Stimulated activated CD4-positive, alpha-beta T cell treated with anti-CD3 and anti-CD28 coated beads, Interleukin-4, amount 100 ng/mL, for 1 hour (primary cell): Measurements from ENCODE around the gene HOXD13.

Source experiments
- DNase-seq: peaks from one replicate; pipeline ENCODE4 v3.0.0-alpha.2; 2020

HOXD13 gene

GRCh38 chr2:176081376-176081836, 11.1 kb upstream of the HOXD13 start:
- no peak for DNase-seq

- DNase-seq = no peak
These were observed 10.5 kb upstream of the HOXD13 start for GRCh38 chr2:176081837-176082524.

DNA sequence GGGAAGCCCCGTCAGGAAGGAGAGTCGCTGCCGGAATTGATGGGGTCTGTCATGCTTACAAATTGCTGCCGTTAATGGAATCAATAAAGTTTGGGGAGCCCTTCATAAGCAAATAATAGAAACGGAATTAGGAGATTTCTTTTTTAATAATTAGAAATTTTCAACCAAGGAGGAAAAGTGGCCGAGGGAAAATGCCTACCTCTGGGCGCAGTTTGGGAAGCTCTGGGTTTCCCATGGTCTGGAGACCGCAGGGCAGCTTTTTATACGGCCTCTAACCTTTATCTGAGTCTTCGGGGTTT, 10.0 kb upstream of the HOXD13 start:
- DNase-seq = no peak

GRCh38 chr2:176082824-176083751, 9.4 kb upstream of the HOXD13 start:
- no peak for DNase-seq

DNA sequence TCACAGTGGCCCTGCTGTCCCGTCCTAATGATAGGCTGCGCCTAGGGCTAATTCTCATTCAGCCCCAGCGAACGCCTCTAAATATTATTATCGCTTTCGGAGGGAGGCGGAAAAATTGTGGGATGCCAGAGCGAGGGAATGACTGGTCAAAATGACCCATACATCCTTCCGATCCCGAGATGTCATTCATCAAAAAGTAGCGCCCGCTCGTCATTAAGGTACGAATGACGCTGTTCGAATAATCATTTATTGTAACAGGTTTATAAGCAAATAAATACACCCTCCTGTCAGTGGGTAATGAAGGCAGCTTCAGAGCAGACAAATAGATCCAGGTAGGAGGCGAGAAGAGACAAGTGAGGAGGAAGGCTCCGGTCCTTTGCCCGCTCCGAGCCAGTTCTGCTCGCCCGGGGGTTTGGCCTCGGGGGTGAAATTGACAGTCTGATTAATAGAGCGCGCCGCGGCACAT, 8.7 kb upstream of the HOXD13 start, which contains the start of gene EVX2:
Gene EVX2, minus strand, starts transcription at position 167 of the 466 bp plus-strand sequence. CDS start 186 bp downstream, outside the sequence.
- DNase-seq = no peak

GRCh38 chr2:176084611-176085119, 7.9 kb upstream of the HOXD13 start:
- no peak for DNase-seq

- DNase-seq = no peak
These were observed 7.3 kb upstream of the HOXD13 start for GRCh38 chr2:176085120-176085788.

DNA sequence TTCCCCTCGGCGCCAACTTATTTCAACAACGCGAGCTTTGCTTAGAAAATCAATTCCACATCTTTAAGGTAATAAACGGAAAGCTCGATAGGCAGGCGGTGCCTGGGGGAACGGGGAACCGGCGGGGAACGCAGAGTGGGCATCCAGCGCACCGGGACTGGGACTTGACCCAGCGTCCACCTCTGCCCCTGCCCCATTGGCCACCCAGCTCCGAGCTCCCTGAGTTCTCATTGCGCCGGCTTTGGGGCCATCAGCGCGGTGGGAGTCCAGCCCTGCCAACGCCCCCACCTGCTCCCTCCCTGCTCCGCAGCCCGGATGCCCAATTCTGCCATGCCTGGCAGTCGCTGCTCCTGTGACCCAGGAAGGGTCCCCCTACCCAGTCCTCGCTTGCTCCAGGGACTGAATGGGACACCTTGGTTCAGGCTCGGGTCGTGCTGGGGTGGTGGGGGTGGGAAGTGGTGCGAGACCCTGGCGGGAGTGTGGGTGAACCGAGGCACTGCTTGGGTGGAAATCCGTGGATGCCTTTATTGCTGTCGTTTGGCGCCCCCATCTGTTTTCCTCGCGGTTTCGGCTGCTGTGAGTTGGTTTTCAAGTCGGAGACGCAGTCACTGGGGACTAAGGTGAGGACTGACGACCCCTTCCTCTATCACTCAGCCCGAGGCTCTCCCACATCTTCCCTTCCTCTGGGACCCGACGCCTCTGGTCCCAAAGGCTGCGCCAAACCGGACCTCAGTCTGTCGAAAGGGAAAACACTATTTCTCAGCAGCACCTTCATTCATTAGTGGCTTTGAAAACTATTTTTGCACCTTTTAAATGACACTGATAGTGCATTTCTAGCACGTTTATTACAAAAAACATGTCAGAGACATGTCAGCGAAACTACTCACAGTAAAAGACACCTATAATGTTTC, 6.4 kb upstream of the HOXD13 start:
- DNase-seq = no peak

DNA sequence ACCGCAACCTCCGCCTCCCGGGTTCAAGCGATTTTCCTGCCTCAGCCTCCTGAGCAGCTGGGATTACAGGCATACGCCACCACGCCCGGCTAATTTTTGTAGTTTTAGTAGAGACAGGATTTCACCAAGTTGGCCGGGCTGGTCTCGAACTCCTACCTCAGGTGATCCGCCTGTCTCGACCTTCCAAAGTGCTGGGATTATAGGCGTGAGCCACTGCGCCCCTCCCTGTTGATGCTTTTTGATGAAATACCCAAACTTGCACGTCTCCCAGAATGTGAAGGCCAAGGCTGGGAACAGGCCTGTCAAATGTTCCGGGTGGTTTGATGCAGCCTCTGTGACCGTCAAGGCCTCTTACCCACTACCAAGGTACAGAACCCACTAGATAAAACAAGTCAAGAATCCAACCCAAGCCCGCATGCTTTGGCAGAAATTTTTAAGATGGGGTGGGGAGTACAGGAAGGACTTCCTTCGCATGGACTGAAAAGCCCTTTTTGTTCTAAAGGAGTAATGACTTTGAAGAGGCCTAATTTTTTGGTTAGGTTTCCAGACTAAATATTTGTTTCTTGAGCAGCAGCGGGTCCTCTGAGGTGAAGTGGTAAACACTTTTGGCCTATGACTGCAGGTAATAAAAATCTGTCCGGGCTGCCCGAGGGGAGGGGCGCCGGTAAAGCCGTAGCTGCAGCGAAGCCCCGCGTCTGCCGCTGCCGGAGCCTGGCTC, 5.0 kb upstream of the HOXD13 start:
- DNase-seq = no peak

GRCh38 chr2:176088048-176088936, 4.2 kb upstream of the HOXD13 start:
- DNase-seq = no peak

GRCh38 chr2:176088937-176089842, 3.3 kb upstream of the HOXD13 start:
- DNase-seq = no peak

DNA sequence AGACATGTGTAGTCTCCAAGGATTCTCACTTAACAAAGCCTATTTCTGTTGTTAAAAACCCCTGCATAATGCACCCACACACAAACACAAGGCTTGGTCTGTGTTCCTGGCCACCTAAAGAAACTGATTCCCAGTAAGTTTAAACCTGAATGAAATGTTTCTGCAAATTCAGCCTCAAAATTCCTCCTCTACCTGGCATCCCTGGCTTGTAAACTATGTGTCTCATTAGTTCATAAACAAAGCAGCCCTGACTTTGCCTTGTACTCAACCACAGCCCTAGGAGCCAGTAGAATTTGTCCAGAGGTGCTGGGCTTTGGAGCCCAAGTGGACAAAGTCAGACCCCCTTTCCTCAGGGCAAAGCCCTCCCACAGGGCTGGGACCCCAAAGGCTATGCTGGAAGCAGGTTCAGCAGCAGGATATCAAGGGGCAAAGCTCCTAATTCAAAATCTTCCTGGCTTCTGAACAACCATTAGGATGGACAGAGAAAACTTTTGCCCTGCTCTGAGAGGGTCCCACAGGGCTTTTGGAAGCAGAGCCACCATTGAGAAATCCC, 2.6 kb upstream of the HOXD13 start:
- no peak for DNase-seq

- DNase-seq = no peak
These were observed 1.7 kb upstream of the HOXD13 start for GRCh38 chr2:176090862-176091261.

- no peak for DNase-seq
These were observed 927 bp upstream of the HOXD13 start for GRCh38 chr2:176091329-176092258.

GRCh38 chr2:176093145-176093897, 800 bp downstream of the HOXD13 start:
- DNase-seq = no peak

DNA sequence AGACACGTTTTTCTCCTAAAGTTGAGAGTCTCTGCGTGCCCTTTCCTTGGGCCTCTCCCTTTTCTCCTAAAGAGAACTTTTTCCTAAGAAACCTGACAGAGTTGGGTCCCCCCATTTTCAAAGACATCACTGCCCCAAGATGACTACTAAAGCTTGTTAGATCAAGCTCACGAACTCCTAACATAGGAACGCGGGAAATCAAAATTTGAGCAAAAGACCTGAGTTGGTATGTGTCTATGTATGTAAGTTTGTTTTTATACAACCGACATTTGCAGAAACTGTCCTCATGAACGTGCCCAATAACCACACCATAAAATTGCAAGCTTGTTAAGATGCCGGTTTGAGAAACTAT, 1.4 kb downstream of the HOXD13 start:
- DNase-seq = no peak

GRCh38 chr2:176094349-176094748, 1.8 kb downstream of the HOXD13 start:
- no peak for DNase-seq
